ENCODE data around the gene TTC27.

The TTC27 gene

DNA sequence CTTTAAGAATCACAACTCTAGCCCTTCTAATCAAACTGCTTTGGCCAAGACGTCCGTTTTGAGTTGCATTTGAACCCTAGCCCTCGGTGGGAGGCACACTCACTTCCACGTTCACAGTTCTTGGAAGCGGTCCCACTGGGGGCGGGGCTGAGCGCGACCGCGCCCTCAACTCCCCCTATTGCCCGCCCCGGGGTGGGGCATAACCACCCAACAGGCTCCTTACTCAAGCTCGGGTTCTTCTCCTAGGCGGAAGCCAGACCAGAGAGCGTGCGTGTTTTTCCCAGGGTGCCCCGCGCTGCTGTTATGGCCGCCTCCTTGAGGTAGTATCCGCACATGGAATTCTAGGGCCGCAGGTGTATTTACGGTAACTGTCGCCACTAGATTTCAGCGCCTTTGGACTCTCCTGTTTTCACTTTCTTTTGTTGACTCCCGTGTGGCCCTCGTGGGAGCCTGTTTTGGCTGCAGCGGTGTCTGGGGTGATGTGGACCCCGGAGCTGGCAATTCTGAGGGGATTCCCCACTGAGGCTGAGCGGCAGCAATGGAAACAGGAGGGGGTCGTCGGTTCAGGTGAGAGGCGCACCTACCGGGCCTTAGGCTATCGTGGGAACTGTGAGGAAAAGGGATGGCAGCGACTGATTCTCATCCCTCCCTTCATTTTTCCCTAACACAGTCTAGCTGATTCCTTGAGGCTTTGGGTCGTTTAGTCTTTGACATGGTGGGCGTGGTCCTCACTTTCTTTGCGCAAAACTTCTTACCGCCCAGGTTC, at the start of gene TTC27:
TTC27 (plus strand) TSS at position 237 of the 766 bp plus-strand sequence; CDS start at position 480, 243 bp downstream.
- H3K27ac ChIP-seq: peak within 1 kb of the TSS; percentile 59
- TF ChIP-seq, protein P1, sequence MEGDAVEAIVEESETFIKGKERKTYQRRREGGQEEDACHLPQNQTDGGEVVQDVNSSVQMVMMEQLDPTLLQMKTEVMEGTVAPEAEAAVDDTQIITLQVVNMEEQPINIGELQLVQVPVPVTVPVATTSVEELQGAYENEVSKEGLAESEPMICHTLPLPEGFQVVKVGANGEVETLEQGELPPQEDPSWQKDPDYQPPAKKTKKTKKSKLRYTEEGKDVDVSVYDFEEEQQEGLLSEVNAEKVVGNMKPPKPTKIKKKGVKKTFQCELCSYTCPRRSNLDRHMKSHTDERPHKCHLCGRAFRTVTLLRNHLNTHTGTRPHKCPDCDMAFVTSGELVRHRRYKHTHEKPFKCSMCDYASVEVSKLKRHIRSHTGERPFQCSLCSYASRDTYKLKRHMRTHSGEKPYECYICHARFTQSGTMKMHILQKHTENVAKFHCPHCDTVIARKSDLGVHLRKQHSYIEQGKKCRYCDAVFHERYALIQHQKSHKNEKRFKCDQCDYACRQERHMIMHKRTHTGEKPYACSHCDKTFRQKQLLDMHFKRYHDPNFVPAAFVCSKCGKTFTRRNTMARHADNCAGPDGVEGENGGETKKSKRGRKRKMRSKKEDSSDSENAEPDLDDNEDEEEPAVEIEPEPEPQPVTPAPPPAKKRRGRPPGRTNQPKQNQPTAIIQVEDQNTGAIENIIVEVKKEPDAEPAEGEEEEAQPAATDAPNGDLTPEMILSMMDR (conservative IDR thresholded peaks at IDR 0.05): no peak
- peak; percentile 31; the same call in 1 of the 2 replicates for TF ChIP-seq ZFX (IDR thresholded peaks at IDR 0.05)

DNA sequence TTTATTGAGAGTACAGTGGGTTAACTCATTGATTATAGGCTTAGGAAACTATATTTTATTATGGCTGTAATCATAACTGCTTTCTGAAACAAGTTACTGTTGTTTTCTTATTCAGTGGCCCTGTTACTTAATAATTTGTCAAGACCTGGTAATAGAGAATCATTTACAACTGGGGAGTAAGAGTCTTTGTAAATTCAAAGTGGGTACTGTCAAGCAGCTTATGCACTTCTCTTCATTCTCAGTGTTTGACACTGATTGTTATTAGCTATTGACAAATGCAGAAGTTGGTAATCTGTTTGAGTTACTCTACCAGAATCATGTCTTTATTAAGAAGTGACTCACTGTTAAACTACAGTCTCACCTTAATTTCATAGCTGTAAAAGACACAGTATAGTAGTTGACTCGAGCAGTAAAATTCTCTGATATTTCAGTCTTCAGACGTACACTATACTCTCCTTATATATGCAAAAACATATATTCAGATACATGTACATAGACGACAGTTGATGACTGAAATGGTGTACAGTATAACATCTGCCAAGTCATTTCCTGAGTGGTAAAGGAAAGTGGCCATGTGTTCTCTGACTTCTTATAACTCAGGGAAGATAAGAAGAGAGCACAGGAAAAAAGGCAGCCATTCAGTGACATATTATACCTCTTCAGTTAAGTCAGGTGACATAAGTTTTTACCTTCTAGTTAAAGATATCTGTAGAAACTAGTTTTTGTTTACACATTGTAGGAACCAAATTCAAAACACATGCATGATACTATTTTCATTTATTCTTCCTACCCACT, 36.0 kb upstream of the TTC27 start:
- no peak overlapping the region for H3K27ac ChIP-seq
- no peak for TF ChIP-seq ZFX (IDR thresholded peaks at IDR 0.05)
- TF ChIP-seq, protein P1 (conservative IDR thresholded peaks at IDR 0.05): no peak

DNA sequence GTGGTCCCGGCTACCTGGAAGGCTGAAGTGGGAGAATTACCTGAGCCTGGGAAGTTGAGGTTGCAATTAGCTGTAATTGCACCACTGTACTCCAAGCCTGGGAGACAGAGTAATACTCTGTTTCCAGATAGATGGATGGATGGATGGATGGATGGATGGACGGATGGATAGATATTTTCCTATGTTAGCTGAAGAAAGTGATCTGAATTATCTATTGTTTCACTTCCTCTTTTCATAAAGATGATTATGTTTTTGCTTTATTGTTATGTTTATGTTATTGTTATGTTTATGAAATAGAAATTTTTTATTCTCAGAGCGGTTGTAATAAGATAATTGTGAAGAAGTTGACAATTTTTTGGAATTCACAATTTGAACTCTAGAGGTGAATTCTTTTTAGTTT, 33.3 kb upstream of the TTC27 start:
- no peak overlapping the region for H3K27ac ChIP-seq
- TF ChIP-seq ZFX (IDR thresholded peaks at IDR 0.05): no peak
- TF ChIP-seq, protein P1 (conservative IDR thresholded peaks at IDR 0.05): no peak

DNA sequence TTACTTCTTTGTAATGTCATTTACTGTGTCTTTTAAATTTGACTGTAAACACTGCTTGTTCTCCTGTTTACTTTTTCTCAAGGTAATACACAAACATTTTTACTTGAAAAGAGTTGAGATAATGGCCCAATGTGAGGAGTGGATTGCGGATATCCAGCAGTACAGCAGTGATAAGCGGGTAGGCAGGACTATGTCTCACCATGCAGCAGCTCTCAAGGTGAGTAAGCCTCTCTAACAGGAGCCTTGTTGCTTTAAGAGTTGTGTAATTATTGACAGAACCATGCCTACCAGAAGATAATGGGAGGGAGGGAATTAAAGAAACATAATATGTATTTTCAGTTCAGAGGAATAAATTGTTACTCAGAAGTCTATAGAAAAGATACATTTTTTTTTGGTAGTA, 16.5 kb upstream of the TTC27 start:
- no peak overlapping the region for H3K27ac ChIP-seq
- no peak for TF ChIP-seq ZFX (IDR thresholded peaks at IDR 0.05)
- TF ChIP-seq, protein P1 (conservative IDR thresholded peaks at IDR 0.05): no peak

DNA sequence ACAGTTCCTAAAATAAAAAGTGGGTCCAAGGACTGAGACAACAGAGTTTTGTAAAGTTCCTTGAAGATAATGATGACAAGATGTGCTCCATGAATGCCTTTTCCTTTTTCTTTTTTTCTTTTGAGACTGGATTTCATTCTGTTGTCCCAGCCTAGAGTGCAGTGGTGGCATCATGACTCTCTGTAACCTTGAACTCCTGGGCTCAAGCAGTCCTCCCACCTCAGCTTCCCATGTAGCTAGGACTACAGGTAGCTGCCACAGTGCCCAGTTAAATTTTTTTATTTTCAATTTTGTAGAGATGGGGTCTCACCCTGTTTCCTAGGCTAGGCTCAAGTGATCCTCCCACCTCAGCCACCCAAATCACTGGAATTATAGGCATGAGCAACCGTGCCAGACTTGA, 16.1 kb upstream of the TTC27 start:
- TF ChIP-seq, protein P1 (conservative IDR thresholded peaks at IDR 0.05): no peak
- TF ChIP-seq ZFX (IDR thresholded peaks at IDR 0.05): no peak
- no peak overlapping the region for H3K27ac ChIP-seq

DNA sequence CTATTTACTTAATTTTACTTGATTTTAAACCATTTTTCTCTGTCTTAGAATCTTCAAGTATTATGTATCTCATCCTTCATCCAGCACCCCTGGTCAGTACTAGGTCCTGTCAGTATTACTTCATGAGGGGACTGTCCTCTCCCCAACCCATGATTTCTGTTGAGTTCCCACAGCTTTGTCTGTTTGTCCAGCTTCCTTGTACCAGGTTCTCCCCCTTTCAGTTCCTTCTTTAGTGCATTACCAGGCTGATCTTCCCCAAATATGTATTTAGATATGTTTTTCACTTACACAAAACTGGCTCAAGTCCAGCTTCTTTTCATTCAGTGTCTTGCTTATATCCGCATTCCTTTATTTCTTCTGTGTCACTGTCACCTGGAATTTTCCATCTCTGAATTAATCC, 13.8 kb upstream of the TTC27 start:
- TF ChIP-seq ZFX (IDR thresholded peaks at IDR 0.05): no peak
- TF ChIP-seq, protein P1 (conservative IDR thresholded peaks at IDR 0.05): no peak
- H3K27ac ChIP-seq: no peak overlapping the region

DNA sequence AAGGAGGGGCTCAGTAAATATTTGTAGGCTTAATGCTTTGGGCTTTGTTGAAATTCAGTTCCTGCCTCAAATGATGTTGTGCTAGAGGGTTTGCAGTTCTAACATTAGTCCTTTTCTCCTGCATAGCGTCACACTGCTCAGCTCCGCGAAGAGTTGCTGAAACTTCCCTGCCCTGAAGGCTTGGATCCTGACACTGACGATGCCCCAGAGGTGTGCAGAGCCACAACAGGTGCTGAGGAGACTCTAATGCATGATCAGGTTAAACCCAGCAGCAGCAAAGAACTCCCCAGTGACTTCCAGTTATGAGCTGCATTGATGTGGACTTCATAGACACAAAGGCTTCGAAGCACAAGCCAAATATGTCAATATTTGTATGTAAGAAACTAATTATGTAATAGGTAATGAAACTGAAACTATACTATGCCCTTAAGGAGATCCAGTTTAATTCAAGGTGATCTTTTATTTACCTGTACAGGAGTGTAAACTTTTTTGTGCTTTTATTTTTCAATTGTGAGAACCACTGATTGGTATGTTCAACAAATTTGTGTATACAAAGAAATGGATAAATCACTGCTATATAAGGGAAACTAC, 10.2 kb upstream of the TTC27 start:
- H3K27ac ChIP-seq: no peak overlapping the region
- TF ChIP-seq, protein P1 (conservative IDR thresholded peaks at IDR 0.05): no peak
- TF ChIP-seq ZFX (IDR thresholded peaks at IDR 0.05): no peak
